B cell (primary cell): ENCODE data around the gene FSHR. TPM values are rescaled to one million over a fixed set of nuclear protein-coding genes. Genes with fewer than 3 reads are reported as not detected.

Source experiments
- ATAC-seq: fragments of 200-7000 bp; cut with Tn5 transposase; one replicate; pipeline ENCODE4 v1.10.0; 2021; ENCODE audit warnings: low read depth, mild to moderate bottlenecking, moderate number of reproducible peaks, moderate library complexity
- CTCF ChIA-PET: fragments of 350-600 bp; sonication (Branson Sonifier 250); formaldehyde crosslinking; loops from one replicate; lab custom pipeline; 2021; ENCODE audit warnings: antibody characterized with exemption, inconsistent platforms; lab: Charles Lee
- POLR2A ChIA-PET: fragments of 350-600 bp; sonication (Branson Sonifier 250); formaldehyde crosslinking; loops from one replicate; lab custom pipeline; 2021; ENCODE audit warnings: antibody characterized with exemption; lab: Charles Lee
- DNase-seq: peaks from one replicate; pipeline ENCODE4 v3.0.0; 2013
- H2AFZ ChIP-seq: 2 replicates; pipeline ENCODE4 v1.6.1; 2012; ENCODE audit warnings: mild to moderate bottlenecking, low read depth, low read length; ENCODE audit not compliant: insufficient read depth, poor library complexity, severe bottlenecking
- H3K27ac ChIP-seq, 2 donors: 1 replicate in 1 of 2; 2 replicates in 1 of 2; pipeline ENCODE4 v1.5.1; 2012 to 2013; ENCODE audit warnings: low read length in 2 of 2, mild to moderate bottlenecking in 2 of 2, moderate library complexity in 1 of 2
- H3K27me3 ChIP-seq, 4 experiments: fragments of 200-600 bp in 1 of 4; sonication (generic) in 1 of 4; replicated peaks in 1 of 4; 1 replicate in 2 of 4; 2 replicates in 2 of 4; pipeline versions ENCODE4 v1.6.1 to v1.7.0; 2013 to 2016; ENCODE audit warnings: low read length in 3 of 4, mild to moderate bottlenecking in 2 of 4, mixed read lengths in 1 of 4, moderate library complexity in 1 of 4; ENCODE audit not compliant: insufficient read depth in 4 of 4, control insufficient read depth in 3 of 4; ENCODE audit errors: control extremely low read depth in 1 of 4
- H3K36me3 ChIP-seq, 2 experiments: replicated peaks in 1 of 2; 1 replicate in 1 of 2; 2 replicates in 1 of 2; pipeline versions ENCODE4 v1.6.1 to v1.7.1; 2013; ENCODE audit warnings: low read length in 1 of 2; ENCODE audit not compliant: insufficient read depth in 2 of 2, control insufficient read depth in 1 of 2; ENCODE audit errors: control extremely low read depth in 1 of 2, extremely low read depth in 1 of 2
- H3K4me1 ChIP-seq, 2 donors: fragments of 200-600 bp in 1 of 2; sonication (generic) in 1 of 2; 1 replicate in 1 of 2; 2 replicates in 1 of 2; pipeline versions ENCODE4 v1.5.1 to v1.6.1; 2013 to 2017; ENCODE audit warnings: low read length in 2 of 2; ENCODE audit not compliant: control insufficient read depth in 2 of 2, insufficient read depth in 2 of 2
- H3K4me2 ChIP-seq: replicated peaks from 2 replicates; pipeline ENCODE3; 2012; ENCODE audit warnings: mild to moderate bottlenecking, low read depth, low read length; ENCODE audit not compliant: poor library complexity, severe bottlenecking
- H3K4me3 ChIP-seq, 5 experiments: fragments of 200-600 bp in 1 of 5; sonication (generic) in 1 of 5; 1 replicate in 3 of 5; 2 replicates in 2 of 5; pipeline versions ENCODE4 v1.5.1 to v1.7.0; 2011 to 2016; ENCODE audit warnings: low read length in 4 of 5, mild to moderate bottlenecking in 4 of 5, low read depth in 2 of 5, control low read depth in 1 of 5, moderate library complexity in 1 of 5; ENCODE audit not compliant: insufficient read depth in 1 of 5; ENCODE audit errors: control extremely low read depth in 1 of 5, extremely low read depth in 1 of 5
- H3K79me2 ChIP-seq: fragments of 200-600 bp; sonication (generic); one replicate; pipeline ENCODE4 v1.6.0; 2016; ENCODE audit warnings: low read length; ENCODE audit not compliant: control insufficient read depth, insufficient read depth
- H3K9ac ChIP-seq: fragments of 200-600 bp; sonication (generic); 2 replicates; pipeline ENCODE4 v1.6.1; 2017; ENCODE audit warnings: mild to moderate bottlenecking, low read length, moderate library complexity
- H3K9me3 ChIP-seq, 3 donors: one replicate each; pipeline versions ENCODE4 v1.6.1 to v1.7.1; 2013; ENCODE audit warnings: low read length in 2 of 3; ENCODE audit not compliant: control insufficient read depth in 2 of 3, insufficient read depth in 1 of 3; ENCODE audit errors: control extremely low read depth in 1 of 3
- H4K20me1 ChIP-seq: 2 replicates; pipeline ENCODE4 v1.6.0; 2012; ENCODE audit warnings: mild to moderate bottlenecking, low read length; ENCODE audit not compliant: insufficient read depth, control insufficient read depth, poor library complexity, severe bottlenecking
- H3K27ac Mint-ChIP-seq: one replicate; pipeline ENCODE4 v1.8.0; 2021; ENCODE audit warnings: mixed read lengths
- H3K27me3 Mint-ChIP-seq: one replicate; pipeline ENCODE4 v1.8.0; 2021; ENCODE audit warnings: mixed read lengths
- H3K4me1 Mint-ChIP-seq: one replicate; pipeline ENCODE4 v1.8.0; 2021; ENCODE audit warnings: mixed read lengths
- H3K4me3 Mint-ChIP-seq: one replicate; pipeline ENCODE4 v1.8.0; 2021; ENCODE audit warnings: mixed read lengths
- H3K9me3 Mint-ChIP-seq: one replicate; pipeline ENCODE4 v1.8.0; 2022; ENCODE audit warnings: mixed read lengths; ENCODE audit not compliant: insufficient read depth
- CTCF ChIP-seq: fragments of 200-600 bp; IDR thresholded peaks from one replicate; pipeline ENCODE4 v1.8.0; 2022; ENCODE audit warnings: antibody characterized with exemption, mild to moderate bottlenecking
- EZH2 ChIP-seq: IDR thresholded peaks from 2 replicates; pipeline ENCODE4 v1.6.1; 2012; ENCODE audit warnings: borderline replicate concordance, low read depth, mild to moderate bottlenecking, moderate library complexity, low read length; ENCODE audit not compliant: insufficient read depth, poor library complexity, severe bottlenecking
- WGBS: methylation state at CpG from one replicate; pipeline ENCODE4 v1.1.5; 2013; ENCODE audit warnings: missing lambda C conversion rate; ENCODE audit not compliant: insufficient coverage; 5-methylcytosine and 5-hydroxymethylcytosine counted together
- intact Hi-C: fragments of 100-400 bp; cut with micrococcal nuclease; formaldehyde crosslinking; loops from one replicate; pipeline ENCODE4 v1.10.0; 2022
- polyA plus RNA-seq: library from polyadenylated mRNA; depleted of rRNA; stranded (reverse); fragments of >200 nt; gene quantifications from 2 replicates; pipeline ENCODE4 v1.2.3, GENCODE V29; 2012
- total RNA-seq, 2 donors: library from RNA; stranded (reverse); fragments of 120-200 nt in 1 of 2; gene quantifications; 1 replicate in 1 of 2; 2 replicates in 1 of 2; pipeline versions ENCODE4 v1.2.3 to v1.2.4, GENCODE V29; 2013 to 2022

FSHR gene
- total and polyA plus RNA-seq, 2 donors (not counting 1 experiment from before 2014, with no cell fraction given) = not detected

GRCh38 chr2:49069829-49070228 is 84.5 kb downstream of the FSHR start:
- Mint-ChIP-seq H3K4me1 (no peaks in the 10 kb centered on the region), H3K4me3 (no peak overlapping the region), H3K27me3 (no peaks in the 10 kb centered on the region), H3K9me3 (peaks cover 9% of the 10 kb centered on the region), H3K27ac (no peak overlapping the region)
- H3K4me1 ChIP-seq = no peaks in the 10 kb centered on the region
- no peaks in the 10 kb centered on the region for H3K79me2 ChIP-seq
- no peaks in the 10 kb centered on the region for H4K20me1 ChIP-seq
- intact Hi-C loops = no loop called here
- TF ChIP-seq CTCF (no peak), EZH2 (no peak)
- H3K36me3 ChIP-seq = no peaks in the 10 kb centered on the region
- no peak for DNase-seq
- CTCF ChIA-PET = no interaction called here
- H3K4me3 ChIP-seq = no peak overlapping the region
- POLR2A ChIA-PET = no interaction called here
- no peak overlapping the region for H2AFZ ChIP-seq
- H3K9me3 ChIP-seq = peaks cover 0 to 4% (median 0%) of the 10 kb centered on the region in 3 donors
- H3K27ac ChIP-seq = no peak overlapping the region
- no peak for ATAC-seq
- H3K27me3 ChIP-seq = no peaks in the 10 kb centered on the region
- WGBS = no CpG with 5 or more reads among the region's 1 CpG
- H3K9ac ChIP-seq = no peak overlapping the region
- no peak overlapping the region for H3K4me2 ChIP-seq

GRCh38 chr2:49068613-49069012 is 85.7 kb downstream of the FSHR start:
- Histone ChIP-seq H3K9me3 (peaks cover 0 to 4% (median 0%) of the 10 kb centered on the region in 3 donors), H3K4me2 (no peak overlapping the region), H3K4me3 (no peak overlapping the region), H3K36me3 (no peaks in the 10 kb centered on the region), H4K20me1 (no peaks in the 10 kb centered on the region), H3K79me2 (no peaks in the 10 kb centered on the region), H3K27me3 (no peaks in the 10 kb centered on the region), H3K27ac (no peak overlapping the region), H3K9ac (no peak overlapping the region), H2AFZ (no peak overlapping the region), H3K4me1 (no peaks in the 10 kb centered on the region)
- ATAC-seq (no peak), DNase-seq (no peak)
- CTCF ChIA-PET = no interaction called here
- H3K4me3 Mint-ChIP-seq = no peak overlapping the region
- H3K4me1 Mint-ChIP-seq = no peaks in the 10 kb centered on the region
- H3K27ac Mint-ChIP-seq = no peak overlapping the region
- intact Hi-C loops = no loop called here
- H3K9me3 Mint-ChIP-seq = peaks cover 1% of the 10 kb centered on the region
- POLR2A ChIA-PET = no interaction called here
- H3K27me3 Mint-ChIP-seq = no peaks in the 10 kb centered on the region
- TF ChIP-seq CTCF (no peak), EZH2 (no peak)
